Glutamatergic neuron (in vitro differentiated cells): ENCODE data around the gene CYP27C1. TPM values are rescaled to one million over a fixed set of nuclear protein-coding genes. Genes with fewer than 3 reads are reported as not detected.
A peak's percentile ranks its signal among the peaks of the same experiment; 100 is the strongest.

Source experiments
- DNase-seq: peaks from one replicate; pipeline ENCODE4 v3.0.0; 2022
- H3K27ac Mint-ChIP-seq: one replicate; pipeline ENCODE4 v1.8.0; 2020; ENCODE audit warnings: mild to moderate bottlenecking, mixed read lengths, inconsistent platforms; ENCODE audit not compliant: unreplicated experiment
- H3K27me3 Mint-ChIP-seq: one replicate; pipeline ENCODE4 v1.8.0; 2020; ENCODE audit warnings: mild to moderate bottlenecking, moderate library complexity, mixed read lengths, inconsistent platforms; ENCODE audit not compliant: unreplicated experiment
- H3K36me3 Mint-ChIP-seq: one replicate; pipeline ENCODE4 v1.8.0; 2020; ENCODE audit warnings: mild to moderate bottlenecking, mixed read lengths, inconsistent platforms; ENCODE audit not compliant: unreplicated experiment
- H3K4me1 Mint-ChIP-seq: one replicate; pipeline ENCODE4 v1.8.0; 2020; ENCODE audit warnings: mild to moderate bottlenecking, low read depth, mixed read lengths, inconsistent platforms; ENCODE audit not compliant: unreplicated experiment
- H3K4me3 Mint-ChIP-seq: one replicate; pipeline ENCODE4 v1.8.0; 2020; ENCODE audit warnings: mild to moderate bottlenecking, mixed read lengths, inconsistent platforms; ENCODE audit not compliant: unreplicated experiment
- H3K9me3 Mint-ChIP-seq: one replicate; pipeline ENCODE4 v1.8.0; 2020; ENCODE audit warnings: mild to moderate bottlenecking, moderate library complexity, mixed read lengths, inconsistent platforms; ENCODE audit not compliant: unreplicated experiment
- total RNA-seq: library from RNA; stranded (reverse); fragmentation: NEBNext Ultra II Directional; extraction: Animal tissue kit (Norgen Biotek cat#: 25700); gene quantifications from one replicate; pipeline ENCODE4 v1.2.1, GENCODE V29; 2021; ENCODE audit not compliant: unreplicated experiment
- TF ChIP-seq, protein P1 (sequence below): fragments of 200-600 bp; sonication (generic); IDR thresholded peaks from one replicate; pipeline ENCODE4 v1.5.0; 2021; ENCODE audit not compliant: partially characterized antibody, unreplicated experiment

CYP27C1 gene
- total RNA-seq, 1 donor from 2014 or later: 4.3 TPM

DNA sequence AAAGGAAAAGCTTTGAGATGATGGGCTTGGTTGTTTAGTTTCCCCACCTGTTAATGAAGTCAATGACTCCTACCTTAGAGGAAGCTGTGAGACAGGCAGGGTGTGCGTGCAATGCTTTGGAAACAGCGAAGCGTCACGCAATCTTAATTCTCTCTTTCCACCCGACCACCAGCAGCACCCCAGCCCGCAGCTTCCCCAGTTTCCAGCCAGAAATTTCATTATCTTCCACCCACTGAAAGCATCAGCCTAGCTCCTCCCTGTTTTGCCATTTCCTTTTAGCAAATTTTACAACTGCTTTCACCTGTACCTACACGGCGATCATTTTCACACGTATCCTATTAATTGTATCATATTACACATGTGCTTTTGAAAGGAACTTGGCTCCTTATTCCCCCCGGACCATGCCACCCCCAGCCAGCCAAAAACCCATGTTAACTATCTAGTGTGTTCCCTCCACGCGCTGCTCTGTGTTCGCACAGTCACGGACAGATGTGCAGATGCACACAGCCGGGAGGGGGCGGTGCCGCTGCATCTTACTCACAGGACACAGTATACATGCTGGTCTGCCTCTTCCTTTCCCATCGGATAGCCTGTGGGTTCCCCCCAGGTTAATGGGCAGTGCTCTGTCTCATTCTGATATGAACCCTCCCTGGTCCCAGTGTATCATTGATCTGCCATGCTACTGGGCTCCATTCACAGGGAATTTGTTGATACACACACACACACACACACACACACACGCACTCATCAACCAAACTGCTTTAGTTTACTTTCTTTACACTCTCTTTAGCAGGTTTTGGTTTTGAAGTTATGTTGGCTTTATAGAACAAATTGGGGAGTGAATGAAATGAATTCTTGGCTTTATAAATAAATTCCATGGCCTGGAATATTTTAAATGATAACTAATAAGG is 22.4 kb downstream of the CYP27C1 start:
- no peak overlapping the region for H3K4me3 Mint-ChIP-seq
- peaks cover 7% of the 10 kb centered on the region for H3K4me1 Mint-ChIP-seq
- H3K27ac Mint-ChIP-seq: peak overlapping the region; percentile 10
- peaks cover 3% of the 10 kb centered on the region for H3K27me3 Mint-ChIP-seq
- DNase-seq: peak; percentile 82
- TF ChIP-seq, protein P1, sequence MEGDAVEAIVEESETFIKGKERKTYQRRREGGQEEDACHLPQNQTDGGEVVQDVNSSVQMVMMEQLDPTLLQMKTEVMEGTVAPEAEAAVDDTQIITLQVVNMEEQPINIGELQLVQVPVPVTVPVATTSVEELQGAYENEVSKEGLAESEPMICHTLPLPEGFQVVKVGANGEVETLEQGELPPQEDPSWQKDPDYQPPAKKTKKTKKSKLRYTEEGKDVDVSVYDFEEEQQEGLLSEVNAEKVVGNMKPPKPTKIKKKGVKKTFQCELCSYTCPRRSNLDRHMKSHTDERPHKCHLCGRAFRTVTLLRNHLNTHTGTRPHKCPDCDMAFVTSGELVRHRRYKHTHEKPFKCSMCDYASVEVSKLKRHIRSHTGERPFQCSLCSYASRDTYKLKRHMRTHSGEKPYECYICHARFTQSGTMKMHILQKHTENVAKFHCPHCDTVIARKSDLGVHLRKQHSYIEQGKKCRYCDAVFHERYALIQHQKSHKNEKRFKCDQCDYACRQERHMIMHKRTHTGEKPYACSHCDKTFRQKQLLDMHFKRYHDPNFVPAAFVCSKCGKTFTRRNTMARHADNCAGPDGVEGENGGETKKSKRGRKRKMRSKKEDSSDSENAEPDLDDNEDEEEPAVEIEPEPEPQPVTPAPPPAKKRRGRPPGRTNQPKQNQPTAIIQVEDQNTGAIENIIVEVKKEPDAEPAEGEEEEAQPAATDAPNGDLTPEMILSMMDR: no peak
- H3K9me3 Mint-ChIP-seq: peaks cover 2% of the 10 kb centered on the region
- H3K36me3 Mint-ChIP-seq: no peaks in the 10 kb centered on the region

DNA sequence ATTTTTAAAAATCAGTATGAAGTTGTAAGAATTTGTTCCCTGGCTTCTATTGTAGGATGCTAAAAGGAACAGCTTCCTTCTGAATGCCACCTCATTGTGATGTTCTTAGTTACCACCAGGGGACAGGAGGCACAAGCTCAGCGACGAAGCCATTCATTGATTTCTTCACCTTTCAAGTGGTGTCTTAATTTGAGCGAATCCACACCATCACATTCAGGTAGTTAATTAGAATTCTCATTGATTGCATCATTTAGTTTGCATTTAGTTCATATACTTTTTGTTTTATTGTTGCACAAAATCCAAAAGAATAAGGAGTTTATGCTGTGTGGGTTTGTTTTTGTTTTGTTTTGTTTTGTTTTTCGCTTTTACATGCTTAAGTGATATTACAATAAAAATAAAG is 23.1 kb downstream of the CYP27C1 start:
- DNase-seq: no peak
- H3K27ac Mint-ChIP-seq: no peak overlapping the region

DNA sequence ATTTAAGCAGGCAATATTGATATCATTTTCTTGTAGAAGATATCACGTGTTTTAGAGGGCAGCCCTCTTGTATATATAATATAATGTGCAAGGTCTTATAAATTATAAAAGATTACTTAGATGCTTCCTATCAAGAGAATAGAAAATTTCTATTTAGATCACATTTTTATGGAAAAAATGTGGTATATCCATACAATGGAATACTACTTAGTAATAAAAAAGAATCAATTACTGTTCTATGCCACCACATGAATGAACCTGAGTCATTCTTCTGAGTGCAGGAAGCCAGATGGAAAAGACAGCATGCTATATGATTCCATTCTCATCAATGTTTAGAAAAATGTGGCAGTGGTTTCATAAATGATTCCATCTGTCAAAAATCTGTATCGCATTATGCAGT is 23.6 kb downstream of the CYP27C1 start:
- no peak for DNase-seq
- TF ChIP-seq, protein P1: no peak
- H3K27me3 Mint-ChIP-seq: peaks cover 3% of the 10 kb centered on the region
- H3K9me3 Mint-ChIP-seq: peaks cover 2% of the 10 kb centered on the region
- no peak overlapping the region for H3K27ac Mint-ChIP-seq
- no peak overlapping the region for H3K4me3 Mint-ChIP-seq
- H3K4me1 Mint-ChIP-seq: peaks cover 7% of the 10 kb centered on the region
- H3K36me3 Mint-ChIP-seq: no peaks in the 10 kb centered on the region

More for the DNA sequence above, 23.1 kb downstream of the CYP27C1 start:
- H3K27me3 Mint-ChIP-seq: peaks cover 3% of the 10 kb centered on the region
- peaks cover 2% of the 10 kb centered on the region for H3K9me3 Mint-ChIP-seq
- no peak overlapping the region for H3K4me3 Mint-ChIP-seq
- TF ChIP-seq, protein P1: peak; percentile 45
- H3K4me1 Mint-ChIP-seq: peaks cover 7% of the 10 kb centered on the region
- H3K36me3 Mint-ChIP-seq: no peaks in the 10 kb centered on the region

DNA sequence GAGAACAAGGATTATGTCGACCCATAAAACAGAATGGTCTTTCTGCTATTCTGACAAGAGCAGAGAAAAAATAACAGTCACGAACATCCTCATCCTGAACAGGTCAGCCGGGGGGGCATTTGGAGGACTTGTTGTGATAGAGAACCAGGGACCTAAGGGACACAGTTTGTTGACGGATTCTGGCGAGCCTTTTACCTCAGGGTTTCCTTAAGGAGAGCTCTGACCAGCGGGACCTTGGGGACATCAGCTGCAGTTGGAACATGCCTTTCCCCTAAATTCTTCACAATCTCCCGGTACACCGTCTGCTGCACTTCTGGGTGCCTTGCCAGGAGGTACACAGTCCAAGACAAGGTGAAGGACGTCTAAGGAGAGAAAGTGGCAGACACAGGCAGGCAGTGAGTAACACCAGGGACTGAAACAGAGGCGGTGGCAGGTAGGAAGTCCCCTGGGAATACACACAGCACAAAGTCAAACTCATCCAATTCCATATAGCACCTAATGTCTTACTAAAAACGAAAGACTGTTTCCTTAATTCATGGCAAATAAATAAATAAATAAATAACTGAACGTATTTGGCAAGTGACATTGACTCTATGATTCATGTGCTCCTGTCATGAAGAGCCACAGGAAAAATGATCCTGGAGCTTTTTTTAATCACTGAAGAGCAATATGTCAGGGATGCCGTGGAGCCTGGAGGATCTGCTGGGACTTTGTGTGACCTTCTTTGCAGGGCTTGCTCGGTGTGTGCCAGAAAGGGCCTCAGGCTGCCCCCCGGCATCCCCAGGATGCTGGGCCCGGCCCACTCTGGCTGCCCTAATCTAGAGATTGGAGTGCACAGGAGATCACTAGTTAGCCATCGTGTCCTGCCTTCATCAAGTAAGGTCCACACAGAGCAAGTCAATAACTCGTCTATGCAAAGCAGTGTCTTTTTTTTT is 24.7 kb downstream of the CYP27C1 start:
- no peak overlapping the region for H3K4me3 Mint-ChIP-seq
- DNase-seq: no peak
- no peak overlapping the region for H3K27ac Mint-ChIP-seq
- H3K4me1 Mint-ChIP-seq: peaks cover 7% of the 10 kb centered on the region
- no peaks in the 10 kb centered on the region for H3K36me3 Mint-ChIP-seq
- TF ChIP-seq, protein P1: no peak
- peaks cover 3% of the 10 kb centered on the region for H3K27me3 Mint-ChIP-seq
- H3K9me3 Mint-ChIP-seq: peaks cover 2% of the 10 kb centered on the region
